Progenitor cell of endocrine pancreas (in vitro differentiated cells): Measurements from ENCODE around the gene EEFSEC. TPM values are rescaled to one million over a fixed set of nuclear protein-coding genes. Genes with fewer than 3 reads are reported as not detected.

Experiments
- DNase-seq: peaks from one replicate; pipeline ENCODE4 v3.0.0; 2021; ENCODE audit warnings: low spot score; ENCODE audit not compliant: unreplicated experiment
- H3K27ac Mint-ChIP-seq: 2 replicates; pipeline ENCODE4 v1.8.0; 2021; ENCODE audit warnings: mild to moderate bottlenecking, moderate library complexity, mixed read lengths
- H3K27me3 Mint-ChIP-seq: 2 replicates; pipeline ENCODE4 v1.8.0; 2021; ENCODE audit warnings: mixed read lengths
- H3K36me3 Mint-ChIP-seq: 2 replicates; pipeline ENCODE4 v1.8.0; 2022; ENCODE audit warnings: mixed read lengths; ENCODE audit not compliant: insufficient read depth
- H3K4me1 Mint-ChIP-seq: 2 replicates; pipeline ENCODE4 v1.8.0; 2021; ENCODE audit warnings: low read depth, mixed read lengths
- H3K4me3 Mint-ChIP-seq: 2 replicates; pipeline ENCODE4 v1.8.0; 2021; ENCODE audit warnings: low read depth, mild to moderate bottlenecking, moderate library complexity, mixed read lengths
- H3K9me3 Mint-ChIP-seq: 2 replicates; pipeline ENCODE4 v1.8.0; 2021; ENCODE audit warnings: low read depth, mixed read lengths
- CTCF ChIP-seq: fragments of 200-600 bp; sonication (generic); IDR thresholded peaks from one replicate; pipeline ENCODE4 v1.5.0; 2021; ENCODE audit warnings: antibody characterized with exemption, mild to moderate bottlenecking; ENCODE audit not compliant: unreplicated experiment
- total RNA-seq: library from RNA; stranded (reverse); gene quantifications from 2 replicates; pipeline ENCODE4 v1.2.1, GENCODE V29; 2021

The EEFSEC gene
- total RNA-seq, 1 donor from 2014 or later = 11.8 TPM

DNA sequence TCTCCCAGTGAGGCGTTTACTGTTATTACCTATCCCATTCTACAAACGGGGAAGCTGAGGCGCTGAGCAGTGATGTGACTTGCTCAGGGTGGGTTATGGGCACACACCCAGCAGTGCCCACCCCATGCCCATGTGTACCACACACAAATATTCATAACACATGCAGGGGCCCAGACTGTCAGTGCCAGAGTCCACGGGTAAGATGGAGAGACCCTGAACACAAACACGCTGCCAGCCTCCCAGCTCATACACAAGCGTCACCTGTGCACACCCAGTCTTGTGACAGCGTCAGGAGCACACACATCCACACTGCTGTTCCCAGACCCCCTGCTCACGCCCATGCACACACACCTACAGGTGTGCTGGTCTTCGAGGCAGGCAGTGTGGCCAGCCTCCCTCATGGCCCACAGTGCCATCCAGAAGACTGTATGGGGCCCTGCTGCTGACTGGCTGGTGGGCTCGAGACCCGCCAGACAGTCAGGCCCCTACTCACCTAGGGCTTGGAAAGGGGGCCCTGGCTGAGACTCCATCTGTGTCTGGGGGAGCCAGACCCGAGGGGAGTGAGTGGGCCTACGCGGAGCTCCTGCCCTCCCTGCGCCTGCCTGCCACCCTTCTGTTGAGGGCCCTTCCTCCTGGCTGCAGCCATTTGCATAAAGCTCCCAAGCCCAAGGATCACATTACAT, 274.0 kb downstream of the EEFSEC start:
- Mint-ChIP-seq H3K9me3 (no peaks in the 10 kb centered on the region), H3K27ac (no peak overlapping the region), H3K4me3 (no peak overlapping the region), H3K36me3 (no peaks in the 10 kb centered on the region), H3K4me1 (peaks cover 13% of the 10 kb centered on the region), H3K27me3 (peaks cover 61% of the 10 kb centered on the region)
- no peak for TF ChIP-seq CTCF
- DNase-seq = no peak

GRCh38 chr3:128427872-128428822, 274.9 kb downstream of the EEFSEC start:
- peaks cover 14% of the 10 kb centered on the region for H3K4me1 Mint-ChIP-seq
- no peak for DNase-seq
- H3K36me3 Mint-ChIP-seq = no peaks in the 10 kb centered on the region
- H3K27ac Mint-ChIP-seq = peak overlapping the region; percentile 69
- no peaks in the 10 kb centered on the region for H3K9me3 Mint-ChIP-seq
- H3K4me3 Mint-ChIP-seq = no peak overlapping the region
- TF ChIP-seq CTCF = no peak
- H3K27me3 Mint-ChIP-seq = peaks cover 62% of the 10 kb centered on the region

- peaks cover 58% of the 10 kb centered on the region for H3K27me3 Mint-ChIP-seq
- H3K27ac Mint-ChIP-seq = no peak overlapping the region
- no peaks in the 10 kb centered on the region for H3K9me3 Mint-ChIP-seq
- TF ChIP-seq CTCF = no peak
- no peak for DNase-seq
- H3K4me3 Mint-ChIP-seq = no peak overlapping the region
- peaks cover 18% of the 10 kb centered on the region for H3K4me1 Mint-ChIP-seq
- no peaks in the 10 kb centered on the region for H3K36me3 Mint-ChIP-seq
Measured at GRCh38 chr3:128429275-128429674, 276.0 kb downstream of the EEFSEC start.

DNA sequence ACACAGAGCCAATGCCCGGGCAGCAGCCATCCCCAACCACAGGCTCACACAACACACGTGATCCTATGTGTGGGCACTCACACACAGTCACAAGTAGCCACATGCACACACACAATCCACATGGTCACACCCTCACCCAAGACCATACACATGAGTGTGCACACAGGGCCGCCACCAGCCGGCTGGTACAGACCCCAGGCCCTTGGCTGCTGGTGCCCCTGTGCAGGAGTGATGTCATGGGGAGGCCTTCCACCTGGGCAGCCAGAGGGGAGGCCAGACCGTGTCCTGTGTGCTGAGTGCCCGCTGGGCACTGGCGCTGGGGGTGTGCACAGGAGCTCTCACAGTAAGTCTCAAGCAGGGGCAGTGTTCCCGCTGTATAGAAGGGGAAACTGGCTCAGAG, 276.5 kb downstream of the EEFSEC start:
- Mint-ChIP-seq H3K27ac (no peak overlapping the region), H3K4me3 (no peak overlapping the region), H3K27me3 (peaks cover 53% of the 10 kb centered on the region), H3K4me1 (peaks cover 20% of the 10 kb centered on the region), H3K9me3 (no peaks in the 10 kb centered on the region), H3K36me3 (no peaks in the 10 kb centered on the region)
- DNase-seq = no peak
- TF ChIP-seq CTCF = no peak

DNA sequence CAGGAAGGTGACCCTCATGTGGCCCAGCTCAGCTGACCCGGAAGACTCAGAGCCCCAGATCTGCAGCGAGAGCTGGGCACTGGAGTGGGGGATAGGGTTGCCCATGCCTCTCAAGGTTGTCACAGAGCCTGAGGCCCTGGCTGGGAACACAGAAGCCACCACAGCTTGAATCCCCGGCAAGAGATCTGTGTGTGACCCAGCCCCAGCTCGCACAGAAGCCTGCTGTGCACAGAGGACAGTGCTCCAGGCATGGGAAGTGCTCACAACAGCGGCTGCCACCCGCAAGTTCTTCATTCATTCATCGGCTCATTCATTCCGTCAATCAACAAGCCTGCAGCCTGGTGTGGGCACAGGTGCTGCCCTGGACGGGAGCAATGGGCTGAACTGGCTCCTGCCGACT, 277.0 kb downstream of the EEFSEC start:
- DNase-seq = no peak
- Mint-ChIP-seq H3K27ac (no peak overlapping the region), H3K36me3 (no peaks in the 10 kb centered on the region), H3K4me3 (no peak overlapping the region), H3K4me1 (peaks cover 25% of the 10 kb centered on the region), H3K9me3 (no peaks in the 10 kb centered on the region), H3K27me3 (peaks cover 47% of the 10 kb centered on the region)
- TF ChIP-seq CTCF = no peak
